Esophagus squamous epithelium (tissue), 4 donors: ENCODE measurements around the gene CDH18.
A peak's percentile ranks its signal among the peaks of the same experiment; 100 is the strongest.

Experiments used
- POLR2A ChIP-seq, 4 donors: fragments of 450-650 bp; IDR thresholded peaks; one replicate each; pipeline ENCODE4 v1.6.1; 2017; ENCODE audit warnings: antibody characterized with exemption in 4 of 4, mild to moderate bottlenecking in 4 of 4, moderate library complexity in 3 of 4
- TF ChIP-seq, protein P1 (sequence below), 6 experiments: fragments of 450-650 bp in 4 of 6; fragments of 200-600 bp in 2 of 6; sonication (generic) in 2 of 6; IDR thresholded peaks; one replicate each; pipeline ENCODE4 v1.5.1; 2016 to 2019; ENCODE audit warnings: antibody characterized with exemption in 6 of 6, mild to moderate bottlenecking in 4 of 6, moderate library complexity in 4 of 6

- TF ChIP-seq, protein P1, sequence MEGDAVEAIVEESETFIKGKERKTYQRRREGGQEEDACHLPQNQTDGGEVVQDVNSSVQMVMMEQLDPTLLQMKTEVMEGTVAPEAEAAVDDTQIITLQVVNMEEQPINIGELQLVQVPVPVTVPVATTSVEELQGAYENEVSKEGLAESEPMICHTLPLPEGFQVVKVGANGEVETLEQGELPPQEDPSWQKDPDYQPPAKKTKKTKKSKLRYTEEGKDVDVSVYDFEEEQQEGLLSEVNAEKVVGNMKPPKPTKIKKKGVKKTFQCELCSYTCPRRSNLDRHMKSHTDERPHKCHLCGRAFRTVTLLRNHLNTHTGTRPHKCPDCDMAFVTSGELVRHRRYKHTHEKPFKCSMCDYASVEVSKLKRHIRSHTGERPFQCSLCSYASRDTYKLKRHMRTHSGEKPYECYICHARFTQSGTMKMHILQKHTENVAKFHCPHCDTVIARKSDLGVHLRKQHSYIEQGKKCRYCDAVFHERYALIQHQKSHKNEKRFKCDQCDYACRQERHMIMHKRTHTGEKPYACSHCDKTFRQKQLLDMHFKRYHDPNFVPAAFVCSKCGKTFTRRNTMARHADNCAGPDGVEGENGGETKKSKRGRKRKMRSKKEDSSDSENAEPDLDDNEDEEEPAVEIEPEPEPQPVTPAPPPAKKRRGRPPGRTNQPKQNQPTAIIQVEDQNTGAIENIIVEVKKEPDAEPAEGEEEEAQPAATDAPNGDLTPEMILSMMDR (IDR thresholded peaks at IDR 0.05) = peak in 3 of 6 experiments; percentile 5 to 36 (median 30)
- TF ChIP-seq POLR2A (IDR thresholded peaks at IDR 0.05) = no peak
Measured at GRCh38 chr5:19608444-19609002, 379.5 kb downstream of the CDH18 start.
